IMR-90 (cell line): ENCODE results near the gene SP7. TPM values are rescaled to one million over a fixed set of nuclear protein-coding genes. Genes with fewer than 3 reads are reported as not detected.

ENCODE experiments used
- ATAC-seq: fragments of 200-7000 bp; cut with Tn5 transposase; 2 replicates; pipeline ENCODE4 v1.9.1; 2020; ENCODE audit warnings: low read depth, mild to moderate bottlenecking, moderate library complexity
- BruUV-seq: library from RNA; stranded (reverse); fragments of 400-500 nt; replicated peaks from 2 replicates; lab custom pipeline; 2021; lab: Mats Ljungman, UMichigan
- CTCF ChIA-PET: fragments of 300-600 bp; formaldehyde crosslinking; extraction: SDS; loops from one replicate; lab custom pipeline; 2021; ENCODE audit warnings: antibody characterized with exemption; lab: Yijun Ruan, JAX
- POLR2A ChIA-PET: fragments of 300-600 bp; sonication (Branson Sonifier 250); formaldehyde crosslinking; loops from one replicate; lab custom pipeline; 2022; ENCODE audit warnings: antibody characterized with exemption; ENCODE audit not compliant: unreplicated experiment; lab: Charles Lee
- DNase-seq: peaks from one replicate; pipeline ENCODE4 v3.0.0; 2013
- H2AFZ ChIP-seq: replicated peaks from 2 replicates; pipeline ENCODE3; 2013; ENCODE audit warnings: low read length, mild to moderate bottlenecking; ENCODE audit not compliant: poor library complexity
- H2AK5ac ChIP-seq: 2 replicates; pipeline ENCODE4 v1.6.1; 2013; ENCODE audit warnings: low read depth, low read length, inconsistent platforms
- H2AK9ac ChIP-seq: replicated peaks from 2 replicates; pipeline ENCODE3; 2013; ENCODE audit warnings: mild to moderate bottlenecking, low read depth, low read length, moderate library complexity; ENCODE audit not compliant: poor library complexity
- H2BK120ac ChIP-seq: 2 replicates; pipeline ENCODE4 v1.6.1; 2013; ENCODE audit warnings: low read depth, low read length, inconsistent platforms
- H2BK15ac ChIP-seq: 3 replicates; pipeline ENCODE4 v1.6.1; 2013; ENCODE audit warnings: low read depth, low read length, inconsistent platforms
- H2BK20ac ChIP-seq: 2 replicates; pipeline ENCODE4 v1.6.1; 2013; ENCODE audit warnings: low read depth, mild to moderate bottlenecking, inconsistent platforms, low read length, moderate library complexity
- H2BK5ac ChIP-seq: 2 replicates; pipeline ENCODE4 v1.6.1; 2013; ENCODE audit warnings: mild to moderate bottlenecking, low read depth, low read length, inconsistent platforms; ENCODE audit not compliant: poor library complexity, severe bottlenecking
- H3K14ac ChIP-seq: replicated peaks from 2 replicates; pipeline ENCODE4 v1.6.1; 2013; ENCODE audit warnings: low read depth, low read length, inconsistent platforms
- H3K18ac ChIP-seq: 2 replicates; pipeline ENCODE4 v1.6.1; 2013; ENCODE audit warnings: low read depth, low read length, control low read depth
- H3K23ac ChIP-seq: 2 replicates; pipeline ENCODE4 v1.6.1; 2013; ENCODE audit warnings: low read depth, low read length, inconsistent platforms
- H3K27ac ChIP-seq: 2 replicates; pipeline ENCODE4 v1.5.1; 2013; ENCODE audit warnings: mild to moderate bottlenecking, control low read depth, low read length; ENCODE audit not compliant: insufficient read depth
- H3K27me3 ChIP-seq: 2 replicates; pipeline ENCODE4 v1.6.1; 2013; ENCODE audit warnings: low read length; ENCODE audit not compliant: control insufficient read depth, insufficient read depth
- H3K36me3 ChIP-seq: 2 replicates; pipeline ENCODE4 v1.6.1; 2013; ENCODE audit warnings: low read length, mixed read lengths; ENCODE audit not compliant: control insufficient read depth, insufficient read depth
- H3K4ac ChIP-seq: 2 replicates; pipeline ENCODE4 v1.6.1; 2013; ENCODE audit warnings: low read depth, low read length, inconsistent platforms
- H3K4me1 ChIP-seq: 2 replicates; pipeline ENCODE4 v1.6.1; 2013; ENCODE audit warnings: low read length, mixed read lengths; ENCODE audit not compliant: control insufficient read depth, insufficient read depth
- H3K4me2 ChIP-seq: 2 replicates; pipeline ENCODE4 v1.6.1; 2013; ENCODE audit warnings: low read depth, mild to moderate bottlenecking, control low read depth, low read length, moderate library complexity
- H3K4me3 ChIP-seq: 2 replicates; pipeline ENCODE4 v1.5.1; 2013; ENCODE audit warnings: low read depth, mild to moderate bottlenecking, control low read depth, low read length, moderate library complexity; ENCODE audit not compliant: insufficient read depth
- H3K56ac ChIP-seq: 2 replicates; pipeline ENCODE4 v1.6.1; 2013; ENCODE audit warnings: low read length, inconsistent platforms; ENCODE audit not compliant: insufficient read depth; ENCODE audit errors: extremely low read depth
- H3K79me1 ChIP-seq, 2 experiments: 2 replicates each; pipeline ENCODE4 v1.6.1; 2013; ENCODE audit warnings: low read length in 2 of 2, inconsistent platforms in 1 of 2, low read depth in 1 of 2
- H3K9ac ChIP-seq: 2 replicates; pipeline ENCODE4 v1.6.1; 2013; ENCODE audit warnings: low read depth, low read length, control low read depth
- H3K9me1 ChIP-seq: 2 replicates; pipeline ENCODE4 v1.6.1; 2013; ENCODE audit warnings: low read length, inconsistent platforms; ENCODE audit not compliant: insufficient read depth
- H3K9me3 ChIP-seq: 2 replicates; pipeline ENCODE4 v1.6.1; 2013; ENCODE audit warnings: low read length; ENCODE audit not compliant: control insufficient read depth, insufficient read depth
- H4K20me1 ChIP-seq: 2 replicates; pipeline ENCODE4 v1.6.1; 2013; ENCODE audit warnings: low read length, inconsistent platforms; ENCODE audit not compliant: insufficient read depth
- H4K5ac ChIP-seq: 2 replicates; pipeline ENCODE4 v1.6.1; 2013; ENCODE audit warnings: mild to moderate bottlenecking, low read depth, low read length, control low read depth
- H4K8ac ChIP-seq, 2 experiments: 2 replicates each; pipeline ENCODE4 v1.6.1; 2013; ENCODE audit warnings: low read depth in 2 of 2, low read length in 2 of 2, control low read depth in 1 of 2, inconsistent platforms in 1 of 2
- H4K91ac ChIP-seq: 2 replicates; pipeline ENCODE4 v1.6.1; 2013; ENCODE audit warnings: low read depth, low read length, inconsistent platforms; ENCODE audit not compliant: insufficient read depth
- BHLHE40 ChIP-seq: fragments of 150-350 bp; IDR thresholded peaks from 2 replicates; pipeline ENCODE4 v1.6.1; 2016; ENCODE audit warnings: mild to moderate bottlenecking, low read depth, low read length
- CEBPB ChIP-seq: IDR thresholded peaks from 2 replicates; pipeline ENCODE4 v1.6.1; 2012; ENCODE audit warnings: low read depth, low read length, improper control_type of control experiment
- CHD1 ChIP-seq: IDR thresholded peaks from 2 replicates; pipeline ENCODE4 v1.6.1; 2012; ENCODE audit warnings: low read depth, low read length, improper control_type of control experiment
- CTCF ChIP-seq: conservative IDR thresholded peaks from 2 replicates; pipeline ENCODE4 v1.5.1; 2012; ENCODE audit warnings: mild to moderate bottlenecking, low read depth, low read length, improper control_type of control experiment
- FOS ChIP-seq: fragments of 150-350 bp; IDR thresholded peaks from 2 replicates; pipeline ENCODE4 v1.6.1; 2016; ENCODE audit warnings: low read depth, low read length
- MAFK ChIP-seq: IDR thresholded peaks from 2 replicates; pipeline ENCODE4 v1.6.1; 2012; ENCODE audit warnings: low read depth, low read length, improper control_type of control experiment
- MAZ ChIP-seq: IDR thresholded peaks from 2 replicates; pipeline ENCODE4 v1.6.1; 2012; ENCODE audit warnings: low read depth, mild to moderate bottlenecking, low read length, improper control_type of control experiment, moderate library complexity, borderline replicate concordance
- MXI1 ChIP-seq: IDR thresholded peaks from 2 replicates; pipeline ENCODE4 v1.6.1; 2012; ENCODE audit warnings: low read depth, mild to moderate bottlenecking, low read length, moderate library complexity, borderline replicate concordance
- NFE2L2 ChIP-seq: fragments of 150-350 bp; IDR thresholded peaks from 2 replicates; pipeline ENCODE4 v1.6.1; 2016; ENCODE audit warnings: low read depth, mild to moderate bottlenecking, low read length
- POLR2A ChIP-seq: IDR thresholded peaks from 2 replicates; pipeline ENCODE4 v1.6.1; 2012; ENCODE audit warnings: mild to moderate bottlenecking, low read depth, low read length
- RAD21 ChIP-seq: IDR thresholded peaks from 2 replicates; pipeline ENCODE4 v1.6.1; 2012; ENCODE audit warnings: low read length, improper control_type of control experiment
- RCOR1 ChIP-seq: IDR thresholded peaks from 2 replicates; pipeline ENCODE4 v1.6.1; 2012; ENCODE audit warnings: mild to moderate bottlenecking, low read length, improper control_type of control experiment; ENCODE audit not compliant: insufficient replicate concordance
- RFX5 ChIP-seq: IDR thresholded peaks from 2 replicates; pipeline ENCODE4 v1.8.0; 2012; ENCODE audit warnings: low read depth, mild to moderate bottlenecking, low read length, moderate library complexity
- SMC3 ChIP-seq: fragments of 150-350 bp; IDR thresholded peaks from 2 replicates; pipeline ENCODE4 v1.6.1; 2016; ENCODE audit warnings: low read depth, mild to moderate bottlenecking, antibody characterized with exemption, low read length, moderate library complexity
- WGBS, 2 experiments: methylation state at CpG; one replicate each; pipeline versions ENCODE4 v1.1.5 to v1.1.7; 2013; ENCODE audit warnings: missing lambda C conversion rate in 2 of 2; ENCODE audit not compliant: insufficient read length in 1 of 2; ENCODE audit errors: extremely low coverage in 2 of 2; 5-methylcytosine and 5-hydroxymethylcytosine counted together
- dilution Hi-C: fragments of 300-500 bp; cut with HindIII; formaldehyde crosslinking; loops from one replicate; pipeline ENCODE4 v1.14.3; 2018; ENCODE audit warnings: low sequenced_read_pairs; ENCODE audit not compliant: unreplicated experiment
- in situ Hi-C: fragments of 300-500 bp; cut with MboI; formaldehyde crosslinking; loops from 3 replicates; pipeline ENCODE4 v1.14.3; 2019; ENCODE audit warnings: low sequenced_read_pairs, inconsistent platforms, mixed read lengths
- intact Hi-C: fragments of 100-400 bp; cut with micrococcal nuclease; formaldehyde crosslinking; loops from 2 replicates; pipeline ENCODE4 v1.10.0; 2022
- polyA plus RNA-seq, 3 experiments: library from polyadenylated mRNA; depleted of rRNA; stranded (reverse); fragments of >200 nt; gene quantifications; 2 replicates each; pipeline ENCODE4 v1.2.3, GENCODE V29; 2012; ENCODE audit warnings: low replicate concordance in 1 of 3
- total RNA-seq: library from RNA; depleted of rRNA; stranded (reverse); fragments of >200 nt; gene quantifications from 2 replicates; pipeline ENCODE4 v1.2.3, GENCODE V29; 2012
- TF ChIP-seq, protein P1 (sequence below): fragments of 150-350 bp; IDR thresholded peaks from 2 replicates; pipeline ENCODE4 v1.6.1; 2016; ENCODE audit warnings: low read depth, mild to moderate bottlenecking, low read length, moderate library complexity, borderline replicate concordance
- TF ChIP-seq, protein P2 (sequence below): fragments of 150-350 bp; IDR thresholded peaks from 2 replicates; pipeline ENCODE4 v1.6.1; 2017; ENCODE audit warnings: mild to moderate bottlenecking, antibody characterized with exemption, low read length, low read depth

The SP7 gene
- total and polyA plus RNA-seq, 2 of the 4 experiments (the other 2 are of a cell fraction), result not detected

DNA sequence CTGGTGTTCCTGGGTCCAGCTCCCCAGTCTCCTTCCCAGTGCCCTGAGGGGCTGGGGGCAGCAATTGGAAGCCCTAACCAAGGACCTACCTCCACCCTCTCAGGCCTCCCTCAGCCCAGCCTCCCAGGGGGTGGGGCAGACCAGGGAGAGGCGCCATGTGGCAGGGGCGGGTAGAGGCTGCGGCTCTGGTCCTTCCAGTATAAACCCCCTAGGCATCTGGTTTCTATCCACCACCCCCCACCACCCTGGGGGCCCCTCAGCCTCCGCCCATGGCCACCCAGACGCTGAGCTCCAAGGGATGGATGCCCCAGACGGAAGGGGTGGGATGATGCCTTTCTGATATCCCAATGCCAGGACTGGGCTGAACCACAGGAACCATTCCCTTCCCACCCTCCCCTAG, 2.8 kb upstream of the SP7 start:
- in situ Hi-C loops, result no loop called here

More for the DNA sequence above, 2.8 kb upstream of the SP7 start:
- Histone ChIP-seq H3K23ac (no peak overlapping the region), H4K91ac (no peak overlapping the region), H2BK20ac (no peak overlapping the region), H2BK120ac (no peak overlapping the region), H3K18ac (no peak overlapping the region), H3K9me1 (peaks cover 4% of the 10 kb centered on the region; the same call in 1 of the 2 replicates), H3K4me1 (no peaks in the 10 kb centered on the region), H4K8ac (no peak overlapping the region), H2BK15ac (no peak overlapping the region), H2BK5ac (no peak overlapping the region), H3K27me3 (peaks cover 66% of the 10 kb centered on the region), H3K9me3 (no peaks in the 10 kb centered on the region), H4K5ac (no peak overlapping the region), H2AFZ (no peak overlapping the region), H3K9ac (no peak overlapping the region), H3K56ac (no peak overlapping the region), H4K20me1 (no peaks in the 10 kb centered on the region), H3K4me3 (no peak overlapping the region), H3K4me2 (no peak overlapping the region), H3K4ac (no peak overlapping the region), H3K79me1 (no peaks in the 10 kb centered on the region), H3K14ac (no peak overlapping the region), H3K27ac (no peak overlapping the region), H2AK9ac (no peak overlapping the region), H2AK5ac (no peak overlapping the region), H3K36me3 (no peaks in the 10 kb centered on the region)
- BruUV-seq, result no TSS peak
- CTCF ChIA-PET, result no interaction called here
- DNase-seq (no peak), ATAC-seq (peak; percentile 32; the same call in 1 of the 2 replicates)
- dilution Hi-C loops (no loop called here), intact Hi-C loops (no loop called here)
- WGBS, 2 experiments, result no CpG with 5 or more reads among the region's 6 CpGs
- POLR2A ChIA-PET, result no interaction called here
- TF ChIP-seq MAFK (no peak), CEBPB (no peak), SMC3 (no peak), CHD1 (no peak), RCOR1 (no peak), CTCF (no peak), FOS (no peak), RFX5 (no peak), RAD21 (no peak), POLR2A (no peak), MXI1 (no peak), MAZ (no peak), NFE2L2 (no peak), BHLHE40 (no peak)
- TF ChIP-seq, protein P1, sequence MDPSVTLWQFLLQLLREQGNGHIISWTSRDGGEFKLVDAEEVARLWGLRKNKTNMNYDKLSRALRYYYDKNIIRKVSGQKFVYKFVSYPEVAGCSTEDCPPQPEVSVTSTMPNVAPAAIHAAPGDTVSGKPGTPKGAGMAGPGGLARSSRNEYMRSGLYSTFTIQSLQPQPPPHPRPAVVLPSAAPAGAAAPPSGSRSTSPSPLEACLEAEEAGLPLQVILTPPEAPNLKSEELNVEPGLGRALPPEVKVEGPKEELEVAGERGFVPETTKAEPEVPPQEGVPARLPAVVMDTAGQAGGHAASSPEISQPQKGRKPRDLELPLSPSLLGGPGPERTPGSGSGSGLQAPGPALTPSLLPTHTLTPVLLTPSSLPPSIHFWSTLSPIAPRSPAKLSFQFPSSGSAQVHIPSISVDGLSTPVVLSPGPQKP, result no peak
- TF ChIP-seq, protein P2, sequence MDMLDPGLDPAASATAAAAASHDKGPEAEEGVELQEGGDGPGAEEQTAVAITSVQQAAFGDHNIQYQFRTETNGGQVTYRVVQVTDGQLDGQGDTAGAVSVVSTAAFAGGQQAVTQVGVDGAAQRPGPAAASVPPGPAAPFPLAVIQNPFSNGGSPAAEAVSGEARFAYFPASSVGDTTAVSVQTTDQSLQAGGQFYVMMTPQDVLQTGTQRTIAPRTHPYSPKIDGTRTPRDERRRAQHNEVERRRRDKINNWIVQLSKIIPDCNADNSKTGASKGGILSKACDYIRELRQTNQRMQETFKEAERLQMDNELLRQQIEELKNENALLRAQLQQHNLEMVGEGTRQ, result no peak
